Heart left ventricle (tissue), 16 donors: ENCODE measurements around the gene SCARF1. TPM values are rescaled to one million over a fixed set of nuclear protein-coding genes. Genes with fewer than 3 reads are reported as not detected.

Experiments
- ATAC-seq, 4 donors: fragments of 200-7000 bp; cut with Tn5 transposase; one replicate each; pipeline ENCODE4 v1.9.1; 2020 to 2022; ENCODE audit warnings: moderate library complexity in 4 of 4, mild to moderate bottlenecking in 3 of 4, moderate number of reproducible peaks in 1 of 4
- DNase-seq, 5 donors: peaks; one replicate each; pipeline ENCODE4 v3.0.0-alpha.2; 2020
- H3K27ac ChIP-seq, 12 donors: fragments of 200-600 bp; sonication (generic) in 4 of 12; one replicate each; pipeline versions ENCODE4 v1.5.0 to v1.8.0; 2016 to 2022; ENCODE audit warnings: mild to moderate bottlenecking in 2 of 12
- H3K27me3 ChIP-seq, 9 donors: fragments of 200-600 bp; sonication (generic) in 2 of 9; one replicate each; pipeline versions ENCODE4 v1.5.1 to v1.8.0; 2016 to 2022; ENCODE audit warnings: mild to moderate bottlenecking in 3 of 9
- H3K36me3 ChIP-seq, 9 donors: fragments of 200-600 bp; sonication (generic) in 2 of 9; one replicate each; pipeline versions ENCODE4 v1.5.0 to v1.8.0; 2018 to 2022; ENCODE audit warnings: mild to moderate bottlenecking in 2 of 9
- H3K4me1 ChIP-seq, 12 donors: fragments of 200-600 bp; sonication (generic) in 4 of 12; one replicate each; pipeline versions ENCODE4 v1.5.0 to v1.8.0; 2016 to 2022; ENCODE audit warnings: mild to moderate bottlenecking in 3 of 12
- H3K4me3 ChIP-seq, 12 donors: fragments of 200-600 bp; sonication (generic) in 4 of 12; one replicate each; pipeline versions ENCODE4 v1.5.0 to v1.8.0; 2017 to 2022; ENCODE audit warnings: mild to moderate bottlenecking in 9 of 12, moderate library complexity in 4 of 12
- H3K9me3 ChIP-seq, 12 donors: fragments of 200-600 bp; sonication (generic) in 4 of 12; one replicate each; pipeline versions ENCODE4 v1.5.0 to v1.8.0; 2016 to 2022; ENCODE audit warnings: mild to moderate bottlenecking in 1 of 12
- CTCF ChIP-seq, 12 donors: fragments of 200-600 bp; sonication (generic) in 4 of 12; IDR thresholded peaks; one replicate each; pipeline versions ENCODE4 v1.5.0 to v1.8.0; 2018 to 2022; ENCODE audit warnings: antibody characterized with exemption in 12 of 12, mild to moderate bottlenecking in 5 of 12
- POLR2A ChIP-seq, 2 donors: fragments of 450-650 bp; IDR thresholded peaks; one replicate each; pipeline ENCODE4 v1.6.1; 2017; ENCODE audit warnings: antibody characterized with exemption in 2 of 2, mild to moderate bottlenecking in 2 of 2, moderate library complexity in 2 of 2
- WGBS, 4 donors: extraction: QIAGEN DNeasy Blood & Tissue Kit in 2 of 4; methylation state at CpG; one replicate each; pipeline versions ENCODE4 v1.1.5 to v1.1.7; 2013 to 2018; 5-methylcytosine and 5-hydroxymethylcytosine counted together
- intact Hi-C, 10 donors: fragments of 100-400 bp; cut with DNase I; formaldehyde crosslinking; loops; one replicate each; pipeline versions ENCODE4 v1.11.1 to v1.14.2; 2022
- polyA plus RNA-seq, 2 donors: library from polyadenylated mRNA; stranded (reverse); fragments of 200-250 nt; gene quantifications; one replicate each; pipeline ENCODE4 v1.2.3, GENCODE V29; 2013
- total RNA-seq, 9 donors: library from RNA; depleted of rRNA in 2 of 9; stranded (reverse); fragments of >200 nt in 2 of 9; fragmentation: NEBNext Ultra II Directional in 3 of 9; extraction: Animal tissue kit (Norgen Biotek cat#: 25700) in 3 of 9; gene quantifications; one replicate each; pipeline versions ENCODE4 v1.1.0 to v1.2.4, GENCODE V29; 2016 to 2023
- donor health status: ischemic (EF 13 %, LVEDD 7.1; RV severe dilation, severe dysfunction).
- donor health status: healthy with polysubstance abuse.
- donor health status: DM: no; HTN: yes; CAD: no.
- donor health status: DM: no; HTN: no; CAD: no.
- donor health status: ischemic (EF 25% LVEDD 6.9; RV normal size, moderate dysfunction).
- donor health status: ischemic (EF 25% LVEDD 5.7; RV mildly dilated, moderate dysfunction).
- donor health status: healthy.
- donor health status: DM: yes; HTN: yes; CAD: no.
- donor health status: ischemic (EF 35%, LVEDD 5.7; RV mildly dilated, moderate dysfunction).
- donor health status: nonischemic (EF 11% LVEDD 7.7; RV severe dilation, severe dysfunction).
- donor health status: DM: yes; HTN: yes; CAD: no.
- donor health status: PGD.
- donor health status: ischemic (EF 29% LVEDD 5.4; RV normal size, mild dysfunction).
- donor health status: nonischemic (EF 23%, LVEDD 6.1; RV moderate dilation, normal function).

Gene SCARF1
- total and polyA plus RNA-seq, 11 donors = 7.4 to 25.9 (median 12.4) TPM

GRCh38 chr17:1616101-1616500 lies 29.4 kb downstream of the SCARF1 start:
- Histone ChIP-seq H3K27ac (no peak overlapping the region), H3K4me3 (no peak overlapping the region), H3K9me3 (no peaks in the 10 kb centered on the region), H3K27me3 (no peaks in the 10 kb centered on the region), H3K36me3 (peaks cover 0 to 36% (median 0%) of the 10 kb centered on the region in 9 donors), H3K4me1 (peaks cover 0 to 42% (median 3%) of the 10 kb centered on the region in 12 donors)
- TF ChIP-seq POLR2A (IDR thresholded peaks at IDR 0.05) (no peak), CTCF (IDR thresholded peaks at IDR 0.05) (no peak)
- 82 to 90% (median 87%) methylated on average over 12 to 13 of the region's 13 CpGs for WGBS, 4 donors
- DNase-seq (no peak), ATAC-seq (no peak)
- intact Hi-C loops = no loop called here

- no peaks in the 10 kb centered on the region for H3K9me3 ChIP-seq
- H3K36me3 ChIP-seq = peaks cover 0 to 34% (median 0%) of the 10 kb centered on the region in 9 donors
Observed at GRCh38 chr17:1612400-1612799, 33.1 kb downstream of the SCARF1 start.

GRCh38 chr17:1611715-1612114 lies 33.8 kb downstream of the SCARF1 start:
- WGBS, 4 donors = 87 to 93% (median 88%) methylated on average over 10 of the region's 10 CpGs

More at GRCh38 chr17:1612400-1612799, 33.1 kb downstream of the SCARF1 start:
- Histone ChIP-seq H3K4me1 (peaks cover 0 to 56% (median 0%) of the 10 kb centered on the region in 12 donors), H3K27ac (peak overlapping the region in 3 of 12 donors; percentile 13 to 70 (median 24)), H3K4me3 (no peak overlapping the region), H3K27me3 (no peaks in the 10 kb centered on the region)
- DNase-seq (no peak), ATAC-seq (peak in 1 of 4 donors; percentile 49)
- TF ChIP-seq POLR2A (IDR thresholded peaks at IDR 0.05) = no peak
- TF ChIP-seq CTCF (IDR thresholded peaks at IDR 0.05) = no peak
- 56 to 66% (median 60%) methylated on average over 16 of the region's 16 CpGs for WGBS, 4 donors
- intact Hi-C loops = no loop called here

GRCh38 chr17:1608676-1609075 lies 36.9 kb downstream of the SCARF1 start:
- Histone ChIP-seq H3K27me3 (no peaks in the 10 kb centered on the region), H3K9me3 (no peaks in the 10 kb centered on the region), H3K36me3 (peaks cover 0 to 9% (median 0%) of the 10 kb centered on the region in 9 donors), H3K4me1 (peaks cover 0 to 73% (median 0%) of the 10 kb centered on the region in 12 donors), H3K4me3 (no peak overlapping the region), H3K27ac (peak overlapping the region in 1 of 12 donors; percentile 91)
- no peak for ATAC-seq
- no peak for DNase-seq
- WGBS, 4 donors = 94 to 98% (median 97%) methylated on average over 7 of the region's 7 CpGs
- TF ChIP-seq CTCF (IDR thresholded peaks at IDR 0.05) (no peak), POLR2A (IDR thresholded peaks at IDR 0.05) (no peak)
- intact Hi-C loops = no loop called here

More at GRCh38 chr17:1611715-1612114, 33.8 kb downstream of the SCARF1 start:
- TF ChIP-seq CTCF (IDR thresholded peaks at IDR 0.05) (no peak), POLR2A (IDR thresholded peaks at IDR 0.05) (no peak)
- no peak for DNase-seq
- intact Hi-C loops = no loop called here
- Histone ChIP-seq H3K27ac (peak overlapping the region in 3 of 12 donors; percentile 13 to 70 (median 24)), H3K9me3 (no peaks in the 10 kb centered on the region), H3K4me3 (no peak overlapping the region), H3K27me3 (no peaks in the 10 kb centered on the region), H3K4me1 (peaks cover 0 to 61% (median 0%) of the 10 kb centered on the region in 12 donors), H3K36me3 (peaks cover 0 to 30% (median 0%) of the 10 kb centered on the region in 9 donors)
- ATAC-seq = peak in 2 of 4 donors; percentile 19 to 43
